GM10248 (cell line): ENCODE data around the gene TIE1.

Experiments used
- CTCF ChIA-PET: fragments of 300-600 bp; sonication (Branson Sonifier 250); formaldehyde crosslinking; extraction: SDS; loops from one replicate; lab custom pipeline; 2021; ENCODE audit warnings: antibody characterized with exemption; lab: Yijun Ruan, JAX
- POLR2A ChIA-PET: fragments of 350-650 bp; sonication (Branson Sonifier 250); formaldehyde crosslinking; extraction: SDS; loops from one replicate; lab custom pipeline; 2020; ENCODE audit warnings: antibody characterized with exemption; lab: Yijun Ruan, JAX
- DNase-seq: peaks from one replicate; pipeline ENCODE4 v3.0.0; 2012; ENCODE audit errors: extremely low spot score
- CTCF ChIP-seq: IDR thresholded peaks from 2 replicates; pipeline ENCODE4 v1.5.1; 2012; ENCODE audit warnings: mild to moderate bottlenecking, low read depth; ENCODE audit errors: extremely low read depth, missing control alignments, control extremely low read depth

The TIE1 gene

GRCh38 chr1:43304771-43305300 lies 4.1 kb downstream of the TIE1 start:
- DNase-seq = no peak
- POLR2A ChIA-PET = no interaction called here
- CTCF ChIA-PET = no interaction called here
- no peak for TF ChIP-seq CTCF

- ChIA-PET POLR2A (no interaction called here), CTCF (no interaction called here)
- no peak for TF ChIP-seq CTCF
These were observed 4.7 kb downstream of the TIE1 start for GRCh38 chr1:43305461-43305860.

GRCh38 chr1:43305926-43306687 lies 5.3 kb downstream of the TIE1 start:
- ChIA-PET CTCF (interaction anchor here (1.1 kb wide), 1 partner anchor 79 kb away, joined by 3 read pairs; no protein-coding TSS in a partner anchor), POLR2A (no interaction called here)
- no peak for DNase-seq
- no peak for TF ChIP-seq CTCF

More at GRCh38 chr1:43305461-43305860, 4.7 kb downstream of the TIE1 start:
- no peak for DNase-seq

GRCh38 chr1:43306688-43307457 lies 6.1 kb downstream of the TIE1 start:
- ChIA-PET CTCF (interaction anchor here (1.1 to 1.4 kb wide), 2 partner anchors 30 to 80 kb away, joined by 3 to 4 read pairs; no protein-coding TSS in a partner anchor), POLR2A (no interaction called here)
- no peak for DNase-seq
- TF ChIP-seq CTCF = no peak

- CTCF ChIA-PET = interaction anchor here (1.4 to 1.7 kb wide), 2 partner anchors 13 to 30 kb away, joined by 4 to 5 read pairs; no protein-coding TSS in a partner anchor
- no peak for DNase-seq
- POLR2A ChIA-PET = no interaction called here
- no peak for TF ChIP-seq CTCF
These were observed 6.8 kb downstream of the TIE1 start for GRCh38 chr1:43307458-43308158.

- CTCF ChIA-PET = interaction anchor here (1.3 to 1.7 kb wide), 2 partner anchors 12 to 82 kb away, joined by 3 to 5 read pairs; no protein-coding TSS in a partner anchor
- no peak for DNase-seq
- POLR2A ChIA-PET = no interaction called here
- no peak for TF ChIP-seq CTCF
These were observed 8.0 kb downstream of the TIE1 start for GRCh38 chr1:43308635-43309404.
